GM12878 (cell line): ENCODE results near the gene UBALD2. TPM values are rescaled to one million over a fixed set of nuclear protein-coding genes. Genes with fewer than 3 reads are reported as not detected.

Experiments
- ATAC-seq: fragments of 200-7000 bp; cut with Tn5 transposase; 3 replicates; pipeline ENCODE4 v1.9.1; 2020; ENCODE audit warnings: mild to moderate bottlenecking, moderate library complexity
- BruUV-seq: library from RNA; stranded (reverse); fragments of 400-500 nt; replicated peaks from 2 replicates; lab custom pipeline; 2021; lab: Mats Ljungman, UMichigan
- CTCF ChIA-PET: fragments of 300-600 bp; sonication (Branson Sonifier 250); formaldehyde crosslinking; extraction: SDS; loops from one replicate; lab custom pipeline; 2021; ENCODE audit warnings: inconsistent platforms; lab: Yijun Ruan, JAX
- POLR2A ChIA-PET: fragments of 350-600 bp; formaldehyde crosslinking; extraction: SDS; loops from one replicate; lab custom pipeline; 2021; ENCODE audit warnings: inconsistent platforms; lab: Charles Lee
- RAD21 ChIA-PET: fragments of 300-600 bp; sonication (Branson Sonifier 250); formaldehyde crosslinking; loops from one replicate; lab custom pipeline; 2023; ENCODE audit warnings: antibody characterized with exemption; ENCODE audit not compliant: unreplicated experiment; lab: Charles Lee
- SMC1A ChIA-PET: fragments of 300-600 bp; sonication (Branson Sonifier 250); formaldehyde crosslinking; loops from one replicate; lab custom pipeline; 2023; ENCODE audit not compliant: unreplicated experiment, uncharacterized antibody; lab: Charles Lee
- DNase-seq: peaks from one replicate; pipeline ENCODE4 v3.0.0-alpha.2; 2011; ENCODE audit warnings: low read depth, low spot score
- FAIRE-seq: peaks from 3 replicates; lab custom pipeline; 2011; peaks lifted over from hg19 to GRCh38; lab: Jason Lieb, UNC
- H2AFZ ChIP-seq: 2 replicates; pipeline ENCODE4 v1.6.0; 2011; ENCODE audit warnings: low read depth, low read length, control low read depth; ENCODE audit not compliant: control insufficient read depth
- H3K27ac ChIP-seq: 2 replicates; pipeline ENCODE4 v1.5.1; 2011; ENCODE audit warnings: control low read depth; ENCODE audit not compliant: control insufficient read depth, insufficient read depth
- H3K27me3 ChIP-seq, 2 experiments: replicated peaks in 1 of 2; 2 replicates each; pipeline versions ENCODE4 v1.6.0 to v1.6.1; 2011; ENCODE audit warnings: low read length in 1 of 2; ENCODE audit not compliant: control insufficient read depth in 2 of 2, insufficient read depth in 2 of 2
- H3K36me3 ChIP-seq, 2 experiments: 2 replicates each; pipeline ENCODE4 v1.5.1; 2011; ENCODE audit warnings: low read length in 1 of 2; ENCODE audit not compliant: control insufficient read depth in 2 of 2, insufficient read depth in 2 of 2
- H3K4me1 ChIP-seq: 2 replicates; pipeline ENCODE4 v1.6.1; 2011; ENCODE audit warnings: mild to moderate bottlenecking, low read length, moderate library complexity, mixed read lengths; ENCODE audit not compliant: control insufficient read depth, insufficient read depth
- H3K4me2 ChIP-seq: 2 replicates; pipeline ENCODE4 v1.6.0; 2011; ENCODE audit warnings: control low read depth; ENCODE audit not compliant: control insufficient read depth, insufficient read depth
- H3K4me3 ChIP-seq: fragments of 200-600 bp; sonication (generic); 2 replicates; pipeline ENCODE4 v1.5.1; 2016
- H3K79me2 ChIP-seq: 2 replicates; pipeline ENCODE4 v1.6.0; 2011; ENCODE audit warnings: low read length; ENCODE audit not compliant: control insufficient read depth, insufficient read depth
- H3K9ac ChIP-seq: 2 replicates; pipeline ENCODE4 v1.8.0; 2011; ENCODE audit warnings: low read length, control low read depth, mixed read lengths; ENCODE audit not compliant: control insufficient read depth, insufficient read depth
- H3K9me3 ChIP-seq: replicated peaks from 3 replicates; pipeline ENCODE4 v1.5.1; 2011; ENCODE audit warnings: mild to moderate bottlenecking, low read length; ENCODE audit not compliant: control insufficient read depth, insufficient read depth
- H4K20me1 ChIP-seq: 2 replicates; pipeline ENCODE4 v1.6.0; 2011; ENCODE audit not compliant: control insufficient read depth, insufficient read depth
- BHLHE40 ChIP-seq, 2 experiments: fragments of 450-650 bp in 1 of 2; IDR thresholded peaks; 2 replicates each; pipeline ENCODE4 v1.6.1; 2011 to 2017; ENCODE audit warnings: low read depth in 2 of 2, borderline replicate concordance in 1 of 2, improper control_type of control experiment in 1 of 2, low read length in 1 of 2, mild to moderate bottlenecking in 1 of 2
- GATAD2B ChIP-seq: fragments of 450-650 bp; conservative IDR thresholded peaks from 2 replicates; pipeline ENCODE4 v1.6.1; 2017; ENCODE audit warnings: low read depth, mild to moderate bottlenecking, moderate library complexity
- IKZF1 ChIP-seq: fragments of 450-650 bp; conservative IDR thresholded peaks from 2 replicates; pipeline ENCODE4 v1.6.1; 2017; ENCODE audit warnings: antibody characterized with exemption, mild to moderate bottlenecking
- IRF4 ChIP-seq: IDR thresholded peaks from 2 replicates; pipeline ENCODE4 v1.6.1; 2011; ENCODE audit warnings: low read depth, low read length
- KDM1A ChIP-seq: fragments of 200-600 bp; sonication (generic); IDR thresholded peaks from 2 replicates; pipeline ENCODE4 v1.6.1; 2016; ENCODE audit warnings: borderline replicate concordance
- NBN ChIP-seq: fragments of 450-650 bp; IDR thresholded peaks from 2 replicates; pipeline ENCODE4 v1.6.1; 2016
- PAX5 ChIP-seq: IDR thresholded peaks from 2 replicates; pipeline ENCODE4 v1.6.1; 2011; ENCODE audit warnings: low read depth, low read length, borderline replicate concordance
- POU2F2 ChIP-seq: IDR thresholded peaks from 3 replicates; pipeline ENCODE4 v1.6.1; 2011; ENCODE audit warnings: low read depth, mild to moderate bottlenecking, low read length, borderline replicate concordance
- RCOR1 ChIP-seq: conservative IDR thresholded peaks from 2 replicates; pipeline ENCODE4 v1.6.1; 2012; ENCODE audit warnings: low read depth, low read length, improper control_type of control experiment
- RELA ChIP-seq: fragments of 450-650 bp; IDR thresholded peaks from 2 replicates; pipeline ENCODE4 v1.8.0; 2014; ENCODE audit warnings: borderline replicate concordance; ENCODE audit not compliant: partially characterized antibody
- RUNX3 ChIP-seq: IDR thresholded peaks from 2 replicates; pipeline ENCODE4 v1.6.1; 2012; ENCODE audit warnings: low read length, inconsistent platforms
- SIN3A ChIP-seq: IDR thresholded peaks from 2 replicates; pipeline ENCODE4 v1.6.1; 2012; ENCODE audit warnings: low read depth, low read length, improper control_type of control experiment
- SIX5 ChIP-seq: IDR thresholded peaks from 2 replicates; pipeline ENCODE4 v1.6.1; 2011; ENCODE audit warnings: mild to moderate bottlenecking, low read depth, low read length, moderate library complexity; ENCODE audit not compliant: severe bottlenecking
- SMARCA5 ChIP-seq: fragments of 450-650 bp; IDR thresholded peaks from 2 replicates; pipeline ENCODE4 v1.6.1; 2017; ENCODE audit warnings: mild to moderate bottlenecking
- SMC3 ChIP-seq: IDR thresholded peaks from 2 replicates; pipeline ENCODE4 v1.6.1; 2011; ENCODE audit warnings: low read length, improper control_type of control experiment, borderline replicate concordance
- SREBF2 ChIP-seq: IDR thresholded peaks from 2 replicates; pipeline ENCODE4 v1.6.1; 2012; ENCODE audit warnings: mild to moderate bottlenecking, low read length
- STAT1 ChIP-seq: fragments of 450-650 bp; conservative IDR thresholded peaks from 2 replicates; pipeline ENCODE4 v1.6.1; 2014; ENCODE audit warnings: antibody characterized with exemption, mild to moderate bottlenecking
- STAT3 ChIP-seq: IDR thresholded peaks from 2 replicates; pipeline ENCODE4 v1.6.1; 2011; ENCODE audit warnings: low read depth, low read length, improper control_type of control experiment
- WRNIP1 ChIP-seq: IDR thresholded peaks from 2 replicates; pipeline ENCODE4 v1.6.1; 2011; ENCODE audit warnings: low read depth, low read length, improper control_type of control experiment, borderline replicate concordance
- YY1 ChIP-seq: IDR thresholded peaks from 2 replicates; pipeline ENCODE4 v1.6.1; 2011; ENCODE audit warnings: low read depth, mild to moderate bottlenecking, low read length
- WGBS: methylation state at CpG from one replicate; pipeline ENCODE4 v1.1.6; 2016; ENCODE audit warnings: low lambda C conversion rate; ENCODE audit not compliant: insufficient replicate concordance, insufficient coverage; ENCODE audit errors: missing lambda C conversion rate; 5-methylcytosine and 5-hydroxymethylcytosine counted together
- in situ Hi-C: fragments of 300-500 bp; cut with MboI; formaldehyde crosslinking; loops from 9 replicates; pipeline ENCODE4 v1.14.3; 2018; ENCODE audit warnings: mixed read lengths
- intact Hi-C: fragments of 100-400 bp; cut with micrococcal nuclease; formaldehyde crosslinking; loops from one replicate; pipeline ENCODE4 v1.14.2; 2022; ENCODE audit not compliant: unreplicated experiment
- polyA plus RNA-seq, 11 experiments: library from polyadenylated mRNA; depleted of rRNA in 4 of 11; unstranded in 6 of 11; stranded (reverse) in 5 of 11; fragments of >200 nt; fragmentation: Nextera tagmentation in 4 of 11; fragmentation: Illumina TruSeq in 1 of 11; extraction: Ambion mirVana in 4 of 11; extraction: Trizol in 1 of 11; gene quantifications; 1 replicate in 1 of 11; 2 replicates in 10 of 11; pipeline versions ENCODE4 v1.2.1 to v1.2.3, GENCODE V29; 2011 to 2016; ENCODE audit warnings: inconsistent platforms in 2 of 11, missing spikeins in 2 of 11, low read depth in 1 of 11
- total RNA-seq, 4 experiments: library from RNA; depleted of rRNA in 3 of 4; stranded (reverse); fragments of >200 nt in 3 of 4; fragmentation: Illumina TruSeq in 1 of 4; extraction: Trizol in 1 of 4; gene quantifications; 2 replicates each; pipeline versions ENCODE4 v1.2.1 to v1.2.3, GENCODE V29; 2013 to 2021
- TF ChIP-seq, protein P1 (sequence below): fragments of 450-650 bp; IDR thresholded peaks from 2 replicates; pipeline ENCODE4 v1.6.1; 2017; ENCODE audit warnings: mild to moderate bottlenecking

The UBALD2 gene
- total and polyA plus RNA-seq, 10 of the 15 experiments (the other 5 are each of a cell fraction or from before 2014, with no cell fraction given): 2.8 to 165 (median 20.6) TPM

DNA sequence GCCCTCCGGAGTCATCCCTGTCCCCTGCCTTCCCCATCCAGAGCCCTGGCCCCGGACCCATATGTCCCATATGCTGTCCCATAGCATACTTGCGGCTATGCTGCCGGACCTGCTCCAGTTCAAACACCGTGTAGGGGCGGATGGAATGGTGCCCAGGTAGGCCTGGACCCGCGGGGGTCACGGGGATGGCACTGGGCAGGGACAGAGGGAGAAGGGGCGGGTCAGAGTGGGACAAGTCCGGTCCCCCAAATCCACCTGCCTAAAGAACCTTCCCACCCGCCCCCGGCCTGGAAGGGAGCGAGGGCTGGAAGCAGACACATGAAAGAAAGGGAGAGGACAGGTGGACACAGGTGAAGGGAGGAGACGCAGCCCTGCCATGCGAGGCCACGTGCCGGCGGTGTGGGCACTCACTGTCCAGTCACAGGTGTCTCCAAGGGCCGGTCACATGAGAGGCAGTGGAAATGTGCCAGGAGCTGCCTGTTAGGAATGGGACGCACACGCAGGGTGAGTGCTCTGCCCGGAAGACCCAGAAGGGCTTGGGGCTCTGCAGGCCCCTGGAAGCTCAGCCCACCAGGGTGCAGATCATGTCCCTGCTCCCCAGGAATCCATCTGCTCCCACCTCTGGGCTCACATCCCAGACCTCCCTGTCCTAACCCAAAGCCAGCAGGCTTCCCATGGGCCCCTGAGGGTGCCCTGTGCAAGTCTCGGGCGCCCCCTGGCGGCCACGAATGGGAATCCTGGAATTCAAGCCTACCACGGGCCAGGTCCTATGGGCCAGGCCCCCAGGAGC, 14.0 kb downstream of the UBALD2 start:
- Histone ChIP-seq H2AFZ (no peak overlapping the region), H4K20me1 (no peaks in the 10 kb centered on the region), H3K9ac (no peak overlapping the region), H3K36me3 (no peaks in the 10 kb centered on the region), H3K4me1 (no peaks in the 10 kb centered on the region; the same call in 1 of the 2 replicates), H3K4me2 (no peak overlapping the region), H3K4me3 (no peak overlapping the region), H3K79me2 (no peaks in the 10 kb centered on the region), H3K27me3 (no peaks in the 10 kb centered on the region), H3K9me3 (no peaks in the 10 kb centered on the region), H3K27ac (no peak overlapping the region)
- intact Hi-C loops (loop anchor here (1.0 kb wide), 3 partner anchors 97 to 265 kb away; no protein-coding TSS in a partner anchor), in situ Hi-C loops (no loop called here)
- FAIRE-seq (no peak), DNase-seq (no peak), ATAC-seq (peak; percentile 96)
- RAD21 ChIA-PET: interaction anchor here (0.6 to 6.0 kb wide), 39 partner anchors 8 to 288 kb away, joined by 3 to 149 read pairs (median 4); partner anchors contain the start of genes EXOC7 and FOXJ1
- POLR2A ChIA-PET: interaction anchor here (0.6 to 1.6 kb wide), 7 partner anchors 10 to 213 kb away, joined by 3 to 5 read pairs (median 4); no protein-coding TSS in a partner anchor
- no TSS peak for BruUV-seq
- 49% methylated on average over 28 of the region's 28 CpGs for WGBS
- SMC1A ChIA-PET: interaction anchor here (0.5 to 4.8 kb wide), 34 partner anchors 10 to 265 kb away, joined by 3 to 53 read pairs (median 4); partner anchors contain the start of gene UBALD2
- CTCF ChIA-PET: interaction anchor here (0.6 to 7.4 kb wide), 46 partner anchors 8 to 350 kb away, joined by 3 to 316 read pairs (median 5); partner anchors contain the start of gene EXOC7
- TF ChIP-seq SIX5: no peak
- 0 out of 2 replicates have a peak, but pooled peaks have one; percentile 57 for TF ChIP-seq RCOR1
- 0 out of 2 replicates have a peak, but pooled peaks have one; percentile 64 for TF ChIP-seq NBN
- 0 out of 2 replicates have a peak, but pooled peaks have one; percentile 57 for TF ChIP-seq STAT1
- TF ChIP-seq RUNX3: no peak
- no peak for TF ChIP-seq PAX5
- TF ChIP-seq SIN3A: no peak
- TF ChIP-seq KDM1A: no peak
- TF ChIP-seq IKZF1: peak; percentile 69
- TF ChIP-seq SMARCA5: 0 out of 2 replicates have a peak, but pooled peaks have one; percentile 29
- TF ChIP-seq IRF4: no peak
- no peak for TF ChIP-seq SREBF2
- 0 out of 3 replicates have a peak, but pooled peaks have one; percentile 42 for TF ChIP-seq POU2F2
- peak; percentile 55 for TF ChIP-seq RELA
- peak; percentile 100 for TF ChIP-seq SMC3
- no peak for TF ChIP-seq STAT3
- TF ChIP-seq, protein P1, sequence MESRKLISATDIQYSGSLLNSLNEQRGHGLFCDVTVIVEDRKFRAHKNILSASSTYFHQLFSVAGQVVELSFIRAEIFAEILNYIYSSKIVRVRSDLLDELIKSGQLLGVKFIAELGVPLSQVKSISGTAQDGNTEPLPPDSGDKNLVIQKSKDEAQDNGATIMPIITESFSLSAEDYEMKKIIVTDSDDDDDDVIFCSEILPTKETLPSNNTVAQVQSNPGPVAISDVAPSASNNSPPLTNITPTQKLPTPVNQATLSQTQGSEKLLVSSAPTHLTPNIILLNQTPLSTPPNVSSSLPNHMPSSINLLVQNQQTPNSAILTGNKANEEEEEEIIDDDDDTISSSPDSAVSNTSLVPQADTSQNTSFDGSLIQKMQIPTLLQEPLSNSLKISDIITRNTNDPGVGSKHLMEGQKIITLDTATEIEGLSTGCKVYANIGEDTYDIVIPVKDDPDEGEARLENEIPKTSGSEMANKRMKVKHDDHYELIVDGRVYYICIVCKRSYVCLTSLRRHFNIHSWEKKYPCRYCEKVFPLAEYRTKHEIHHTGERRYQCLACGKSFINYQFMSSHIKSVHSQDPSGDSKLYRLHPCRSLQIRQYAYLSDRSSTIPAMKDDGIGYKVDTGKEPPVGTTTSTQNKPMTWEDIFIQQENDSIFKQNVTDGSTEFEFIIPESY: no peak
- TF ChIP-seq BHLHE40 (IDR thresholded peaks at IDR 0.05; ENCODE audit: borderline replicate concordance in 1 of 2, low read depth in 2 of 2, low read length in 1 of 2): peak; percentile 12 to 19; a peak in 1 of 4 replicates
- 0 out of 2 replicates have a peak, but pooled peaks have one; percentile 33 for TF ChIP-seq GATAD2B
- TF ChIP-seq WRNIP1: no peak
- TF ChIP-seq YY1: peak; percentile 73
